A673 (cell line): ENCODE data around the gene ADAMTS12.

Experiments used
- CTCF ChIP-seq: fragments of 300-800, 200-600 bp; sonication (generic); conservative IDR thresholded peaks from 2 replicates; pipeline ENCODE4 v1.5.1; 2017; ENCODE audit warnings: low read depth, mild to moderate bottlenecking, antibody characterized with exemption, low read length, moderate library complexity, mixed read lengths
- EZH2 ChIP-seq: fragments of 200-600 bp; sonication (generic); IDR thresholded peaks from 2 replicates; pipeline ENCODE4 v1.6.1; 2017; ENCODE audit warnings: borderline replicate concordance, low read depth, mild to moderate bottlenecking, mixed read lengths, antibody characterized with exemption, low read length; ENCODE audit not compliant: poor library complexity, severe bottlenecking

- TF ChIP-seq CTCF (no peak), EZH2 (no peak)
Observed at GRCh38 chr5:33936381-33937016, 44.7 kb upstream of the ADAMTS12 start, which contains the start of gene RXFP3.
